Caco-2 (cell line): ENCODE results near the gene NUDT16L1. TPM values are rescaled to one million over a fixed set of nuclear protein-coding genes. Genes with fewer than 3 reads are reported as not detected.

Experiments used
- BruUV-seq: library from RNA; stranded (reverse); fragments of 400-500 nt; replicated peaks from 2 replicates; lab custom pipeline; 2021; lab: Mats Ljungman, UMichigan
- CTCF ChIA-PET: fragments of 300-600 bp; sonication (Branson Sonifier 250); formaldehyde crosslinking; loops from one replicate; lab custom pipeline; 2022; ENCODE audit warnings: antibody characterized with exemption; lab: Charles Lee
- POLR2A ChIA-PET: fragments of 300-600 bp; sonication (Branson Sonifier 250); formaldehyde crosslinking; loops from one replicate; lab custom pipeline; 2022; ENCODE audit warnings: antibody characterized with exemption; lab: Charles Lee
- DNase-seq, 2 experiments: peaks; one replicate each; pipeline versions ENCODE4 v3.0.0 to v3.0.0-alpha.2; 2020 to 2022
- H3K27me3 ChIP-seq: replicated peaks from 2 replicates; pipeline ENCODE4 v1.6.0; 2011; ENCODE audit warnings: low read length; ENCODE audit not compliant: control insufficient read depth, insufficient read depth
- H3K36me3 ChIP-seq: 2 replicates; pipeline ENCODE4 v1.5.1; 2011; ENCODE audit warnings: low read length; ENCODE audit not compliant: control insufficient read depth, insufficient read depth
- H3K4me1 ChIP-seq: fragments of 250-450 bp; sonication (Bioruptor Pico); 2 replicates; pipeline ENCODE4 v1.5.1; 2020; ENCODE audit warnings: mild to moderate bottlenecking
- H3K4me3 ChIP-seq: 2 replicates; pipeline ENCODE4 v1.5.1; 2011; ENCODE audit warnings: low read depth, mild to moderate bottlenecking, control low read depth, low read length
- H3K9me3 ChIP-seq: fragments of 250-450 bp; sonication (Bioruptor Pico); 2 replicates; pipeline ENCODE4 v1.5.1; 2020; ENCODE audit warnings: mild to moderate bottlenecking, moderate library complexity
- H3K27ac Mint-ChIP-seq: one replicate; pipeline ENCODE4 v1.8.0; 2022; ENCODE audit warnings: mixed read lengths; ENCODE audit not compliant: unreplicated experiment
- H3K27me3 Mint-ChIP-seq: one replicate; pipeline ENCODE4 v1.8.0; 2022; ENCODE audit warnings: mixed read lengths; ENCODE audit not compliant: insufficient read depth, unreplicated experiment
- H3K36me3 Mint-ChIP-seq: one replicate; pipeline ENCODE4 v1.8.0; 2022; ENCODE audit warnings: mild to moderate bottlenecking, mixed read lengths; ENCODE audit not compliant: insufficient read depth, unreplicated experiment
- H3K4me1 Mint-ChIP-seq: one replicate; pipeline ENCODE4 v1.8.0; 2022; ENCODE audit warnings: low read depth, mixed read lengths; ENCODE audit not compliant: unreplicated experiment
- H3K4me3 Mint-ChIP-seq: one replicate; pipeline ENCODE4 v1.8.0; 2022; ENCODE audit warnings: mild to moderate bottlenecking, moderate library complexity, mixed read lengths; ENCODE audit not compliant: unreplicated experiment
- H3K9me3 Mint-ChIP-seq: one replicate; pipeline ENCODE4 v1.8.0; 2022; ENCODE audit warnings: mixed read lengths; ENCODE audit not compliant: unreplicated experiment
- intact Hi-C: fragments of 100-400 bp; cut with micrococcal nuclease; formaldehyde crosslinking; loops from one replicate; pipeline ENCODE4 v1.10.0; 2022; ENCODE audit not compliant: unreplicated experiment
- total RNA-seq: library from RNA; stranded (reverse); gene quantifications from 2 replicates; pipeline ENCODE4 v1.2.3, GENCODE V29; 2022
- TF ChIP-seq, protein P1 (sequence below), 2 experiments: fragments of 200-600 bp in 1 of 2; IDR thresholded peaks; 1 replicate in 1 of 2; 2 replicates in 1 of 2; pipeline versions ENCODE4 v1.5.1 to v1.8.0; 2011 to 2022; ENCODE audit warnings: antibody characterized with exemption in 1 of 2, control low read depth in 1 of 2, inconsistent platforms in 1 of 2, low read depth in 1 of 2, low read length in 1 of 2, mild to moderate bottlenecking in 1 of 2, moderate library complexity in 1 of 2; ENCODE audit not compliant: insufficient read depth in 1 of 2, severe bottlenecking in 1 of 2, unreplicated experiment in 1 of 2

NUDT16L1 gene
- total RNA-seq, 1 experiment from 2014 or later, result 31.3 TPM

GRCh38 chr16:4660454-4661007 lies 32.8 kb upstream of the NUDT16L1 start:
- ChIA-PET CTCF (no interaction called here), POLR2A (no interaction called here)
- Mint-ChIP-seq H3K36me3 (peaks cover 30% of the 10 kb centered on the region), H3K27ac (no peak overlapping the region), H3K4me1 (no peaks in the 10 kb centered on the region), H3K27me3 (no peaks in the 10 kb centered on the region), H3K4me3 (no peak overlapping the region), H3K9me3 (no peaks in the 10 kb centered on the region)
- H3K4me3 ChIP-seq, result no peak overlapping the region
- BruUV-seq, result no TSS peak
- H3K4me1 ChIP-seq, result peaks cover 13% of the 10 kb centered on the region; the same call in 1 of the 2 replicates
- intact Hi-C loops, result no loop called here
- TF ChIP-seq, protein P1, sequence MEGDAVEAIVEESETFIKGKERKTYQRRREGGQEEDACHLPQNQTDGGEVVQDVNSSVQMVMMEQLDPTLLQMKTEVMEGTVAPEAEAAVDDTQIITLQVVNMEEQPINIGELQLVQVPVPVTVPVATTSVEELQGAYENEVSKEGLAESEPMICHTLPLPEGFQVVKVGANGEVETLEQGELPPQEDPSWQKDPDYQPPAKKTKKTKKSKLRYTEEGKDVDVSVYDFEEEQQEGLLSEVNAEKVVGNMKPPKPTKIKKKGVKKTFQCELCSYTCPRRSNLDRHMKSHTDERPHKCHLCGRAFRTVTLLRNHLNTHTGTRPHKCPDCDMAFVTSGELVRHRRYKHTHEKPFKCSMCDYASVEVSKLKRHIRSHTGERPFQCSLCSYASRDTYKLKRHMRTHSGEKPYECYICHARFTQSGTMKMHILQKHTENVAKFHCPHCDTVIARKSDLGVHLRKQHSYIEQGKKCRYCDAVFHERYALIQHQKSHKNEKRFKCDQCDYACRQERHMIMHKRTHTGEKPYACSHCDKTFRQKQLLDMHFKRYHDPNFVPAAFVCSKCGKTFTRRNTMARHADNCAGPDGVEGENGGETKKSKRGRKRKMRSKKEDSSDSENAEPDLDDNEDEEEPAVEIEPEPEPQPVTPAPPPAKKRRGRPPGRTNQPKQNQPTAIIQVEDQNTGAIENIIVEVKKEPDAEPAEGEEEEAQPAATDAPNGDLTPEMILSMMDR (IDR thresholded peaks at IDR 0.05; ENCODE audit: insufficient read depth in 1 of 2, low read depth in 1 of 2, low read length in 1 of 2, severe bottlenecking in 1 of 2, unreplicated experiment in 1 of 2), result no peak
- H3K27me3 ChIP-seq, result no peaks in the 10 kb centered on the region
- no peak for DNase-seq
- no peaks in the 10 kb centered on the region for H3K9me3 ChIP-seq
- peaks cover 2% of the 10 kb centered on the region; the same call in 1 of the 2 replicates for H3K36me3 ChIP-seq

DNA sequence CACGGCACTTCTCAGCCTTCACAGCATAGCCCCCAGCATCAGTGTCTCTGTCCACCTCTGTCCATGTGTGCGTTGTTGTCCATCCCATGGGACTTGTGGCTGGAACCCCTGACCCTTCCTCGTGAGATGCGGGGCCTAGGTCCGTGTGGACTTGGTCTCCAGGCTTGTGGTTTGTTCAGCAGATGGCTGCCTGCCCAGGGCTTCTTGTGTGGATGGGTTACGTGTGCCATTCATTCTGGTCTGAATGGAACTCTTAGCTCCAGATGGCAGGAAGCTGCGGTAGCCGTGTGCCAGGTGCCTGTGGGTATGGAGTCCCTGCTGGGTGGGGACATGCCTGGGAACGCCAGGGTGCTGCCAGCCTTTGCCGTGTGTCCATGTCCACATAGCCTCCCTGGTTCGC lies 31.7 kb upstream of the NUDT16L1 start:
- H3K4me1 Mint-ChIP-seq, result no peaks in the 10 kb centered on the region
- BruUV-seq, result no TSS peak
- H3K27me3 ChIP-seq, result no peaks in the 10 kb centered on the region
- H3K36me3 ChIP-seq, result peaks cover 2% of the 10 kb centered on the region; the same call in 1 of the 2 replicates
- peaks cover 13% of the 10 kb centered on the region; the same call in 1 of the 2 replicates for H3K4me1 ChIP-seq
- H3K27ac Mint-ChIP-seq, result no peak overlapping the region
- no peaks in the 10 kb centered on the region for H3K9me3 Mint-ChIP-seq
- no peak for DNase-seq
- ChIA-PET CTCF (no interaction called here), POLR2A (no interaction called here)
- H3K4me3 ChIP-seq, result no peak overlapping the region
- H3K27me3 Mint-ChIP-seq, result no peaks in the 10 kb centered on the region
- intact Hi-C loops, result no loop called here
- peaks cover 28% of the 10 kb centered on the region for H3K36me3 Mint-ChIP-seq
- H3K4me3 Mint-ChIP-seq, result no peak overlapping the region
- H3K9me3 ChIP-seq, result no peaks in the 10 kb centered on the region
- TF ChIP-seq, protein P1 (IDR thresholded peaks at IDR 0.05; ENCODE audit: insufficient read depth in 1 of 2, low read depth in 1 of 2, low read length in 1 of 2, severe bottlenecking in 1 of 2, unreplicated experiment in 1 of 2), result no peak

DNA sequence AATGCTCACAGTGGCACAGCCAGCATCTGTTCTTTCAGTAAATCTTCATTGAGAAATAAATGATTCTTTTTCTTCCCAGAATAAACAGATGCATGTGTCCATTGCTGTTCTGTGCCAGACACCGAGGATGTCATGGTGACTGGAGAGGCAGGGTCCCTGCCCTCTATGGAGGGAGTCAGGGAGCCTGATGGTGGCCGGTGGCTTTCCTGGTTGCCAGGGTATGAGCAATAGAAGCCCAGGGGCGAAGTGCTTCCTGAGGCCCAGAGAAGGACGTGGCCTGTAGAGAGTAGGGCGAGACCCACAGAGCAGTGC lies 29.9 kb upstream of the NUDT16L1 start:
- H3K4me3 Mint-ChIP-seq, result no peak overlapping the region
- Histone ChIP-seq H3K27me3 (no peaks in the 10 kb centered on the region), H3K9me3 (no peaks in the 10 kb centered on the region), H3K4me3 (no peak overlapping the region), H3K4me1 (peaks cover 13% of the 10 kb centered on the region; the same call in 1 of the 2 replicates), H3K36me3 (peaks cover 1% of the 10 kb centered on the region; the same call in 1 of the 2 replicates)
- CTCF ChIA-PET, result interaction anchor here (0.7 kb wide), 1 partner anchor 127 kb away, joined by 4 read pairs; no protein-coding TSS in a partner anchor
- intact Hi-C loops, result no loop called here
- DNase-seq, result no peak
- peaks cover 21% of the 10 kb centered on the region for H3K36me3 Mint-ChIP-seq
- H3K9me3 Mint-ChIP-seq, result no peaks in the 10 kb centered on the region
- no peak overlapping the region for H3K27ac Mint-ChIP-seq
- BruUV-seq, result no TSS peak
- no peaks in the 10 kb centered on the region for H3K27me3 Mint-ChIP-seq
- TF ChIP-seq, protein P1 (IDR thresholded peaks at IDR 0.05; ENCODE audit: insufficient read depth in 1 of 2, low read depth in 1 of 2, low read length in 1 of 2, severe bottlenecking in 1 of 2, unreplicated experiment in 1 of 2), result no peak
- no peaks in the 10 kb centered on the region for H3K4me1 Mint-ChIP-seq
- POLR2A ChIA-PET, result no interaction called here
